Measurements from ENCODE around the gene CHCHD6.

DNA sequence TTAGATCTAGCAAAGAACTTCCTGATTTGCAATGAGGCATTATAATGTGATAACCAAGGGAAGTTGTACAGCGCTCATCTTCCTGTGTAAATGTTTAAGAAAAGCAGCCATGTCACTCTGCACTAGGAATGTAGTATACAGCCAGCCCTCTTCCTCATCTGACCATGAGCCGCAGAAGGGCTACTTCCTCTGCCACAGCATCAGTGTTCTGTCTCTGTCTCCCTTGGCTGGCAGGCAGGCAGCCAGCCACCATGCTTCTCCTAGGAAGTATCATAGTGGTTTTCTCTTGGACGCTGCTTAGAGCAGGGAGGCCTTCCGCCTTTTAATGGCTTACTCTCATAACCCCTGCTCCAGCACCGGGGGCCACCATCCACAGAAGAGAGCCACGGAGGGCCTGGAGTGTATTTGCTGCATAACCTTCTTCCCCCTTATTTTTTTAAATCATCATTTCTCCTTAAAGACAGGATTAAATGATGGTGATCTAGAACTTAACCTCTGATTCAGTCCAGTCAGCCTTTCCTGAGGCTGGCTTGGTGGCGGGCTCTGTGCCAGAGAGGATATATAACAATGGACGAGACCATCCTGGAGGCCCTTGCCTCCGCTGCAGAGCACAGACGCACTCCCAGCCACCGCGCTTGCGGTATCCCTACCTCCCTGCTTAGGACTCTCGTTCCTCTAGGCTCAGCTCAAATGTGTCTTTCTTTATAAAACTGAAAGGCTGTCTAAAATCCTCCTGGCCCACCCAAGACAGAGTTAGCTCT, 221.6 kb downstream of the CHCHD6 start:
- TF ChIP-seq CTCF (IDR thresholded peaks at IDR 0.05): no peak
- no peak for TF ChIP-seq POLR2A (IDR thresholded peaks at IDR 0.05)

Measured in right lobe of liver (tissue), 4 donors.